BJ (cell line): ENCODE data around the gene CCND3. TPM values are rescaled to one million over a fixed set of nuclear protein-coding genes. Genes with fewer than 3 reads are reported as not detected.
A peak's percentile ranks its signal among the peaks of the same experiment; 100 is the strongest.
"Not testable (repeated sequence)": the region's sequence is repeated elsewhere in the genome, so short reads cannot be mapped to it uniquely, and the experiment has no call there.

Experiments used
- CTCF ChIA-PET: fragments of 350-600 bp; formaldehyde crosslinking; extraction: SDS; loops from one replicate; lab custom pipeline; 2021; ENCODE audit warnings: antibody characterized with exemption, inconsistent platforms; lab: Yijun Ruan, JAX
- POLR2A ChIA-PET: fragments of 300-600 bp; sonication (Branson Sonifier 250); formaldehyde crosslinking; extraction: SDS; loops from one replicate; lab custom pipeline; 2021; ENCODE audit warnings: antibody characterized with exemption; lab: Charles Lee
- DNase-seq: peaks from one replicate; pipeline ENCODE4 v3.0.0-alpha.2; 2011; ENCODE audit warnings: low read depth
- H3K27me3 ChIP-seq: 2 replicates; pipeline ENCODE4 v1.6.0; 2011; ENCODE audit warnings: low read length; ENCODE audit not compliant: control insufficient read depth, insufficient read depth
- H3K36me3 ChIP-seq: 2 replicates; pipeline ENCODE4 v1.5.1; 2011; ENCODE audit warnings: low read length; ENCODE audit not compliant: control insufficient read depth, insufficient read depth
- H3K4me3 ChIP-seq: 2 replicates; pipeline ENCODE4 v1.5.1; 2011; ENCODE audit warnings: low read depth, mild to moderate bottlenecking, control low read depth, low read length
- CTCF ChIP-seq: IDR thresholded peaks from 2 replicates; pipeline ENCODE4 v1.5.1; 2011; ENCODE audit warnings: low read depth, mild to moderate bottlenecking, control low read depth, inconsistent platforms, low read length, moderate library complexity; ENCODE audit not compliant: insufficient read depth
- polyA plus RNA-seq: library from polyadenylated mRNA; depleted of rRNA; stranded (reverse); fragments of >200 nt; gene quantifications from 2 replicates; pipeline ENCODE4 v1.2.3, GENCODE V29; 2011

Gene CCND3
- polyA plus RNA-seq, 1 experiment, result 38.5 TPM

- POLR2A ChIA-PET, result no interaction called here
- no peaks in the 10 kb centered on the region for H3K36me3 ChIP-seq
- no peak for DNase-seq
- CTCF ChIA-PET, result interaction anchor here (0.8 to 1.3 kb wide), 2 partner anchors 105 to 157 kb away, joined by 3 read pairs; no protein-coding TSS in a partner anchor
- TF ChIP-seq CTCF, result no peak
- no peak overlapping the region for H3K4me3 ChIP-seq
- no peaks in the 10 kb centered on the region for H3K27me3 ChIP-seq
These were observed 1.8 kb upstream of the CCND3 start for GRCh38 chr6:41943456-41943855.

GRCh38 chr6:41942882-41943281 lies 1.3 kb upstream of the CCND3 start:
- H3K27me3 ChIP-seq, H3K4me3 ChIP-seq, H3K36me3 ChIP-seq, DNase-seq, POLR2A ChIA-PET: not testable (repeated sequence)
- CTCF ChIA-PET, result interaction anchor here (0.5 to 10.5 kb wide), 3 partner anchors 29 to 156 kb away, joined by 3 to 152 read pairs (median 3); partner anchors contain the start of gene TAF8

- peak overlapping the region; percentile 37 for H3K4me3 ChIP-seq
- no peaks in the 10 kb centered on the region for H3K36me3 ChIP-seq
- CTCF ChIA-PET, result interaction anchor here (1.0 to 10.5 kb wide), 3 partner anchors 17 to 156 kb away, joined by 3 to 152 read pairs (median 3); partner anchors contain the start of gene TAF8
- DNase-seq, result no peak
- no peak for TF ChIP-seq CTCF
- no peaks in the 10 kb centered on the region for H3K27me3 ChIP-seq
- POLR2A ChIA-PET, result interaction anchor here (0.7 kb wide), 1 partner anchor 163 kb away, joined by 8 read pairs; the partner anchor contains the start of gene FRS3
These were observed 651 bp upstream of the CCND3 start for GRCh38 chr6:41942067-41942851.

- no peak for DNase-seq
- peak overlapping the region; percentile 81 for H3K4me3 ChIP-seq
- CTCF ChIA-PET, result interaction anchor here (2.9 to 10.5 kb wide), 4 partner anchors 13 to 154 kb away, joined by 20 to 152 read pairs (median 56); partner anchors contain the start of genes BYSL, MED20, TAF8 and TOMM6
- POLR2A ChIA-PET, result no interaction called here
- TF ChIP-seq CTCF, result no peak
- H3K36me3 ChIP-seq, result peaks cover 3% of the 10 kb centered on the region; the same call in 1 of the 2 replicates
- no peaks in the 10 kb centered on the region for H3K27me3 ChIP-seq
These were observed 789 bp downstream of the CCND3 start for GRCh38 chr6:41940759-41941279.

GRCh38 chr6:41939848-41940758 lies 1.5 kb downstream of the CCND3 start:
- POLR2A ChIA-PET, result no interaction called here
- no peak for DNase-seq

More at GRCh38 chr6:41939848-41940758, 1.5 kb downstream of the CCND3 start:
- peaks cover 9% of the 10 kb centered on the region for H3K36me3 ChIP-seq
- no peaks in the 10 kb centered on the region for H3K27me3 ChIP-seq
- TF ChIP-seq CTCF, result no peak
- CTCF ChIA-PET, result interaction anchor here (2.0 to 10.5 kb wide), 5 partner anchors 12 to 153 kb away, joined by 9 to 152 read pairs (median 30); partner anchors contain the start of genes BYSL, MED20, TAF8 and TOMM6
- H3K4me3 ChIP-seq, result peak overlapping the region; percentile 81
